SHP77 (cell line): ENCODE data around the gene TOX2.

Experiments used
- DNase-seq, 2 experiments: peaks; one replicate each; lab custom pipeline; 2025; lab: John Stamatoyannopoulos, UW

Gene TOX2

DNA sequence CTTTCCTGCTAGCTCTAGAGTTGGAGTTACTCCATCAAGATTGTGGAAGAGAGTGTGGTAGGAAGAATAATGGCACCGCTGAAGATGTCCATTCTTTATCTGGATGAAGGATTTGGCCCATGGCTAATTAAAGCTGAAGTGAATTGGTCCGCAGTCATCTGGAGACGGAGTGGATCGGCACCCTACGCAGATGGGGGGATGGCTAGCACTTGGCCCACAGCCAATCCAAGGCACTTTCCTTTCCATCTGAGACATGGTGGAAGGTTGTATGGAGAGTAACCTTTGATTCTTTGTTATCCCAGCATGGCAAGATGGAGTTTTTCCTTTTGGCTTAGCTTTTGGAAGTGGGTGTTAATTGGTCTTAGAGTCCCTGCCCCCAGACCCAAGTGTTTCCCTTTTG lies 184.0 kb downstream of the TOX2 start:
- DNase-seq = no peak

DNA sequence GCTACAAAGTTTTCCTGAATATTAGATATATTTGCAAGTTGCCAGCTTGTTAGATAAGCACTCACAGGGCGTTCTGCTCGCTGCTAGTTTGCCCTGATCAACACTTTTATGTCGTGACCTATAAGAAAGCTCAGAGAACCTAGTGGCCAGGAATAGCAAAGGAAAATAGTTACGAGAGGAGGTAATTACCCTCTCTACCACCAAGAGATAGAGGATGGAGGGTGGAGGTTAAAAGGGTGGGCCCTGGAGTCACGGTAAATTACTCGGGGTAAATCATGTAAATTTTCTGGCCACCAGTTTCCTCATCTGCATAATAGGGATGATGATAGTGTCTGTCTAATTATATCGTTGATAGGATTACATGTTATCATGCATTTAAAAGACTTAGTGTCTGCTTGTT lies 185.2 kb downstream of the TOX2 start:
- DNase-seq = no peak

DNA sequence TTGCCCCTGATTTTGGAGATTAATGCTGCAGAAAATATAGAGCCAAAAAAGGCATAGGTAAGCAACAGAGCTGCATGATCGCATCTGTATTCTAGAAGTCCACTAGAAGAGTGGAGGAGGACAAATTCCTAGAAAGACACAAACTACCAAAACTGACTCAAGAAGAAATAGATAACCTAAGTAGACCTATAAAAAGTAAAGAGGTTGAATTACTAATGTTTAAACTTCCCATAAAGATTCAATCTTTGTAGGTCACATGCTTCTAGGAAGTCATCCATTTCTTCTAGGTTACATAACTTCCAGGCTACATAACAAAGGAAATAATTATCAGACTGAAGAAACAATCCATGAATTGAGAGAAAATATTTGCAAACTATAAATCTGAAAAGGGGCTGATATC lies 187.9 kb downstream of the TOX2 start:
- DNase-seq = no peak

DNA sequence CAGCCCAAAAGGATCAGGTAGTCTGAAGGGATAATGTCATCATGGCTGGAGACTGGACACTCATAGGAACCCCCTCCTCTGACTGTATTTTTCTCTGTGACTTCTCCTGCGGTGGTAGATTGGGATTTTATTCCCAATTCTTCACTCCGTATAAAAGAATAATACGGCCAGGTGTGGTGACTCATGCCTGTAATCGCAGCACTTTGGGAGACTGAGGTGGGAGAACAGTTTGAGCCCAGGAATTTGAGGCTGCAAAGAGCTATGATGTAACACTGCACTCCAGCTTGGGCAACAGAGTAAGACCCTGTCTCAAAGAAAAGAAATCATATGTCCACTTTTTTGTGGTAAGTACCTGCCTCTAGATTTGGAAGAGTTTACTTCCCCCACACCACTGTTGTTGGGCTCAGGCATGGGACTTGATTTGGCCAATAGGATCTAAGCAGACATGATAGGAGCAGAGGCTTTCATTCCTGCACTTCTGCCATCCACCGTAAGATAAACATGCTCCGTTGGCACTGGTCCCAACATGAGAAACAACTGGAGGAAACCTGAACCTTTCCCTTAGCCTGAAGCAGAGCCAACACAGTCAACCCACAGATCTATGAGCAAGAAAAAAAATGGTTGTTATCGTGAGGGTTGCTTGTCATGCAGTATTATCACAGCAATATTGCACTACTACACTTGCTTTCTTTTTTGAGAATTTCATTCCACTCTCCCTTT lies 190.3 kb downstream of the TOX2 start:
- peak; percentile 58 to 74 for DNase-seq

DNA sequence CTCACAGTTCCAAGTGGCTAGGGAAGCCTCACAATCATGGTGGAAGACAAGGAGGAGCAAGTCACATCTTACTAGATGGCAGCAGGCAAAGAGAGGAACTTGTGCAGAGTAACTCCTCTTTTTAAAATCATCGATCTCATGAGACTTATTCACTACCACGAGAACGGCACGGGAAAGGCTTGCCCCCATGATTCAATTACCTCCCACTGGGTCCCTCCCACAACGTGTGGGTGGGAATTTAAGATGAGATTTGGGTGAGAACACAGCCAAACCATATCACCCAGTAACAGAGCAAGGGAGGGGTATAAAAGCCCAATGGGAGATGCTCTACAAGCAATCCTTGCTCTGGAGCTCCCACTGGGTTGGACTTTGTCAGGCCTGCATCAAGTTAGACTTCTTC lies 192.0 kb downstream of the TOX2 start:
- no peak for DNase-seq

DNA sequence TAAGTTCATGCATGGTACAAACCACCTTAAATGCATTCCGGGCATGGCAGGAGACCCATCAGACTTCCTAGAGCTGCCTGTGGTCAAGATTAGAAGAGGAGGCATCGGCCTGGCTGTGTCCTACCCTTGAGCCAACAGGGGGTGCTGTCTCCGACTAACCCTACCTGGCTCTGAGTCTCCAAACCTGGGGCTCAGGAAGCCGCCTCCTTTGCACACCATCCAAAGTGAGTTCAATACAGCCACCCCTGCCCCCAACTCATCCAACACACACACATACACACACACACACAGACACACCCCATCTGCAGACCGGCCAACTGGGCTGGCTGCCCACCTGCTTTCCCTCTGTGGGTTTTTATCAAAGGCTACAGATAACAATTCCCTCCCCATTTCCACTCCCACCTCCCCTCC lies 195.3 kb downstream of the TOX2 start:
- DNase-seq = no peak

DNA sequence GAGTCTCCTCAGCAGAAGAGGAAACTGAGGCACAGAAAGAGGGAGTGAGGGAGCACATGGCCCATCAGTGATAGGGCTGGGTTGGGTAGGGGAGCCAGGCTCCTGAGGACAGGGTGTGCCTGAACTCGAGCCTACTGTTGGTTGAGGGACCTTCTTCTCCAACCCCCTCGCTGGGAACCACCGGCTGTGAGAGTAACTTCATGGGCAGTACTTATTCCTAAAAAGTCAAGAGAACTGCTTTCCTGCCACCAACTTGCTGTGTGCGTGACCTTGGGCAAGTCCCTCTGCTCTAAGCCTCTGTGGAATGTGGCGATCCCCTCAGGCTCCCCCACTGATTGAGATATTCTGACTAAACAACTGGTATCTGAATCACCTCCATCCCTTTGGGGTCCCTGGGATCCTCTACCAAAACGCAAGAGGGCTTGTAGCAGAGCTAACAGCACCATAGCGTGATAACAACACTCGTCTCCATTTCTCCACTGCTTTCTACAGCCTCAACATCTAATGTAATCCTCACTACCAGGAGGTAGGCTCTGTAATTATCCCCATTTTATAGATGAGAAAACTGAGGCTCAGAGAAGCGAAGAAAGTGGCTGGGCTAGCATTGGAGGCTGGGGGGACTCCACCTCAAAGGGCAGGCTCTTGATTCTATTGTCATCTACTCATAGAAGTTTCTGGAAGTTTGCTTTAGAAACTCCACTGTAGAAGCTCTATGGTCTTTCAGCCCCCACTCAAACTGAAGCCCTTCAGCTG lies 196.3 kb downstream of the TOX2 start:
- no peak for DNase-seq

DNA sequence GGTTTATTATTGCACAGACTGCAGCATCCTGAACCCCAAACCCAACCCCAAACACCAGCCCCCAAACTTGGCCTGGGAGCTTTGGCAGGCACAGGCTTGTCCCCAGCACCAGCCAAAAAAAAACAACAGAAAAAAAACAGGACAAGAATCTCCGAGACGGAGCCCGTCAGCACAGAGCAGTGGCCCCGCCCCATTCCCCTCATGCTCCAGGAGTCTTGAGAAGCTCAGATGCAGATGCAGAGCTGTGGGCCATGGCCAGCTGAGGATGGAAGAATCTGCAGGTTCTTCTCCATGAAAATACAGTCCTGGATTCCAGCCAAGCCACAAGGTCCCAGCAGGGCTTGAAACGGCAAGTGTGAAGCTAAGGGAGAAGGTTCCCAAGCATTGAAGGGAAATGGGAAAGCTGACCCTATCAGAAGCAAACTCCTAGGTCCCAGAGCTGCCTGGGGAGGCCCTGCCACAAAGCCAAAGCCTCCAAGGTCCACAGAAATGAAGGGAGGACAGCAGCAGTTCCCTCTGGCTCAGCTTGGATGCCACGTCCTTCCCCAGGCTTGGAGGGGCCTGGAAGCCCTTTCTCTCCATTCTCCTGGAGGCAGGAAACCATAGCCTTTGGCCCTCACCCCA lies 197.2 kb downstream of the TOX2 start:
- DNase-seq = no peak

DNA sequence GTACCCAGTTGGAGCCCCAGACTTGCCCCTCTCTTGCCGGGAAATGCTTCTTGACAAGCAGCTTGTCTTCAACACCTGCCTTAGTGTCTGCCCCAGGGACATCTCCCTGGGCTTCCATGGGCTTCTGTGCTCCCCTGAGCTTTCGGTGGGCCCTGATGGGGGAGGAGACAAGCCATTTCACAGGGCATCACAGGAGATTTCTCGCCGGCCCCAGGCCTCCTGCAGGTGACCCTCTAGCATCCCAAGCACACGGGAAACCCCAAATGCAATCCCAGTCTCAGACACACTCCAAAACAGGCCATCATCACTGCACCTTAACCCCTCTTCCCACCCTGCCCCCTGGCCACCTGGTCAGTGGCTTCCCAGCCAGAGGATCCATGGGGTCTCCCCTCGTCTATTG lies 197.8 kb downstream of the TOX2 start:
- no peak for DNase-seq

DNA sequence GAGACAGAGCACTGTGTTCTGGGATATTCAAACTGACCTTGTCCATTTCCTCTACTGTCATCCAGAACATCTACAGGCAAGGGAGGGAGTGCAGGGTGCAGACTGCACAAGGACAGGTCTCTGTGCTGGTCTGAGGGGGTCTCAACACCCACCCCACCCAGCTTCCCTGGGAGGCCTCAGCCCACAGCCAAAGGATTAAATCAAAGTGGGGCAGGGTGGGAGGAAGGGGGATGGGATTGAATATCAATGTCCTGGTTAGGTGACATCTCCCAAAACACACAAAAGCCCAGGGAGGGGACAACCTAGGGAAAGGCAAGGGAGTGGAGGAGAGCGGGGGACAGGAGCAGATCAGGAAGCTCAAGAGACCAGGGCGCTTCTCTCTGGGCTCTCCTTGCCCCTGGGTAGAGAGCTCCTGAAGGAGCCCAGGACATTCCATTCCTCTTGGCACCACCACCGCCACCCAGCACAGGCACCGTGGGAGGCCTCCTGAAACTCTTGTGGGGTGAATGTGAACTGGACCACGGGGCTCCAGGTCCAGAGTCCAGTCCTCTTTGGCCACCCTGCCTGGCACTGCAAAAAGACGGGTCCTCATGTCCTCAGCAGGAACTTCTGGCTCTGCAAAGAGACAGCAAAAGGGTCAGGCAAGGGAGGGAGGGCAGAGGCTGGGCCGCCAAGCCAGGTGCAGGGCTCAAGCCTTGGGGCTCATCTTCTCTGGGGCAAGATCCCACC lies 198.4 kb downstream of the TOX2 start:
- DNase-seq = no peak

DNA sequence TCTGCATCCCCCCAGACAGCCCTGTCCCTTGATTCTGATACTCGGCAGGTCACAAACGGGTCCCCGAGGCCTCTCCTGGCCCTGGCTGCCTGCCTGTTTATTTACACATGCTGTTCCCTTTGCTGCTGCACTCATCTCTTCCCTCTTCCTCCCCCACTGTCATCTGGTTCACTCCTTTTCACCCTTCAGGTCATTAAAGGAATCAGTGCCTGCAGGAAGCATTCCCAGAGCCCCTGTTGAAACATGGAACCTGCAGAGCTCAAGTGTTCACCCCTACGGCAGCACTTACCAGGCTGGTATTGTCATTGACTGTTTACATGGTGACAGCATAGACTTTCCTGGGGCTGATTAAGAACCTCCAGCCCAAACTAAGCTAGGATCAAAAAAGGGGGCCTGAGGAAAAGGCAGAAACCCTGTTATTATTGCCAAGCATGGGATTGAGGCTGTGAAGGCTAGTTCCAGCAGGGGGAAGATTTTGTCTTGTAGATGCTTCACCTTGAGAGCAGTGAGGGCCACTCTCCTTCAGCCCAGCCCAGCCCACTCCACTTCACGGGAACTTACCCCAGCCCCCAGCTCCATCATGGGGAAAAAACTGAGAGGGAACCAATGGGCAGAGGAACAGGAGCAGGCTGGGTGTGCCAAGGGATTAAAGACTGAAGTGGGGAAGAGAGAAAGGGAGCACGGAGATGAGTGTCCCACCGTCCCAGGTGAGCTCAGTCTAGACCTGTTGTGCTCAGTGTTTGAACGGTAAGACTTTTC lies 199.1 kb downstream of the TOX2 start:
- no peak for DNase-seq

DNA sequence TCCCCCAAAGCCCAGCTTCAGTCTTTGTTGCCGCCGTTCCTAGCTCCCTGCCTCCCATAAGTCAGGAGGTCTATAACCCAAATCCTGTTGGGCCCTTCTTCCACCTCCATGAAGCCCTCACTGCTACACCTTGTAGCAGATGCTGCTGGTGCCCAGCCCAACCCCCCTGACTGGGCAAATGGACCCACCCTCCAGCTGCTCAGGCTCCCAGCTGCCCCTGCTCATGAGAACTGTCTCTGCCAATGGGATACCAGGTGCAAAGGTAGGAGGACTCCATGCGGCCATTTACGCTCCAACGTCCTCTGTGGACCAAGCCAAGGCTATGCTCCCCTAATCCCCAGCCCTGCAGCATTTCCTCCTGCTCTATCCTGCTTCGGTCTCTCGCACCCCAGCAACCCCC lies 200.5 kb downstream of the TOX2 start:
- no peak for DNase-seq

DNA sequence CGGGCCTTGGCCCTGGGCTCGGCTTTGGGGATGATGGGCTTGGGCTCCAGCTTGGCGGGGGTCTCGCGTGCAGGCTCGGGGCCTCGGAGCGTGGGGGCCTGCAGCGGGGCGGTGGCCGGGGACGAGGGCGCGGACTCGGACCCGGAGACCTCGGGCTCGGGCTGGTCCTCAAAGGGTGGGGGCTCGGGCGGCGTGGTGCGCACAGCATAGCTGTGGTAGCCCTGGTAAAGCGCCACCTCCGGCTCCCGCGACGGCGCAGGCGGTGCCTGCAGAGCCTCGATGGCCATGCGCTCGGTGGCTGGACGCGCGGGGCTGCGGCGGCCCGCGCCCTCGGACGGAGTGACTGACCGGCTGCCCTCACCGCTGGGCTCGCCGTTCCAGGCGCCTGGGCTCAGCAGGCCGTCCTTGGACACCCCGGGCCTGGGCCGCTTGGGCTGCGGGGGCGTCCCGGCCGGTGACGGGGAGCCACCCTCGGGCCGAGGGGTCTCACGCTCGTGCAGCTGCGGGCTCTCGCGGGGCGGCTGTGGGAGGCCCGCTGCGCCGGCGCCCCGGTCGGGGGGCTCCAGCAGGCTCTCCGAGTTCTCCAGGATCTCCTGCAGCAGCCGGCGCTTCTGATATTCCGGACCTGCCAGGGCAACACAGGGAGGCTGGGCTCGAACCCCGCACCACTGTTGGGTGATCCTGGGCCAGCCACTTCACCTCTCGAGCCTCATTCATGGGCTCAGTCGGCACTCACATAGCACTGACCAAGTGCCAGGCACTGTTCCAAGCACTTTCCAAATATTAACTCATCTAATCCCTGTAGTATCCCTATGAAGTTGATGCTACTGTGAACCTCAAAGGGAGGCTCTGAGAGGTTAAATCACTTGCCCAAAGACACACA lies 201.4 kb downstream of the TOX2 start:
- DNase-seq = no peak

DNA sequence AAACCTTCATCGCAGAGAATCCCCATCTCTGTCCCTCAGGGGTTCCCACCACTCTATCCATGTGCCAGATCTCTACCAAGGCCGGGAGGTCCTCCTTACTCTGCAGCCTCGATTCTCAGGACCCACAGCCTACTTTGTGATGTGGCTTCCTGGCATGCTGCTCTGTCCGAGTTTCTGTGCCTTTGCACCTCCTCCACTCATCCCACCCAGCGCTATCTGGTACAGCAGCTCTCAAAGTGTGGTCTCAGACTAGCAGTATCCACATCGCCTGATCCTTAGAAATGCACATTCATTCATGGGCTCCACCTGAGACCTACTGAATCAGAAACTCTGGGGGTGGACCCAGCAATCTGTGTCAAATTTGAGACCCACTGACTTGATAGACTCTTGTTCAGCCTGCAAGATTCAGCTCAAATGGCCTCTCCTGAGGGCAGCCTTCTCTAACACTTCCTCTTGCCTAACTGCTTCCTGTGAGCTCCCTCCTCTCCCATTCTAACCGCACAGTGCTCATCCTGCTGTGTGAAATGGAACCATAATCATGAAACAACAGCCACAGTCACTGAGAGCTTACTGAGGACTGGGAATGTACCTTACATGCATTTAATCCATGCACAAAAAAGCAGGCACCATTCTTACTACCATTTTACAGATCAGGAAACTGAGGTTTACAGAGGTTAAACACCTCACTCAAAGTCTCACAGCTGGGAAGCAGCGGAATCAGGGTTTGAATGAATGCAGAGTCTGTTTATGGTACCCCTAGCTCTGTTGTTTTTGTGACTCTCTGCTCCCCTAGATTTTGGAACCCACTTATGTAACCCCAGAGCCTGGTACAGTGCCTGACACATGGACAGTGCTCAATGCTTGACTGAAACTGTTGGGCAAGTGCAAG lies 202.9 kb downstream of the TOX2 start:
- no peak for DNase-seq

DNA sequence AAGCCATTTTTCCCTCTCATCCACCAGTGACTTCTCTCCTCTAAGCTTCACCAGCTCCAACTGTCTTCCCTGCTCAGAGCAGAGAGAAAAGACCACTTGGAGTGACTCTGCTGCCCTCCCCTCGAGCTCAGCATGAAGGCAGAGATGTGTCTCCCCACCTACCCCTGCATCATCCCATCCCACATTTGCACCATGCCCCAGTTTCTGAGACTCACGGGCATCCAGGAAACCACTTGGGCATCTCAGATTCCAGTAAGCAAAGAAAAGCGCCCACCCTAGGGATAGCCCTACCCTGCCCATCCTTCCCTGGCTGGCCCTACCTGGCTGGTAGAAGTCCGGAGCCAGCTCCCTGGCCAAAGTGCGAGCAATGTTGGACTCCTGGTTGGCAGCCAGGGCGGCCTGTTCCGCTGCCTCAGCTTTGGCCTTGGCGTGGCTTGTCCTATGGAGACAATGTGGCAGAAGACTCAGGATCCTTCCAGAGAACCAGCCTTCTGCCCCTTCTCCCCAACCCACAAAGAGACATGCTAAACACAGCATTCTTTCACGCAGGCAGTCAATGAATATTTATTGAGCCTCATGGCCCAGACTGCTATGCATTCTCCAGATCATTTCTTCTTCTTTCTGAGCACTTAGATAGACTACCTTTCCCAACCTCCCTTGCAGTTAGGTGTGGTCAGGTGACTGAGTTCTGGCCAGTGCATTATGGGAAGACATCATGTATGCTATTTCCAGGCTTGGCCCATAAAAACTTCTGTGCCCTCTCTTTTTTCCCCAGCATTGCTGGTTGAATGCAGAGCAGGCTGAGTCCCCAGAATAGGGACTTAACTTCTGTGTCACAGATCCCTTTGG lies 203.8 kb downstream of the TOX2 start:
- no peak for DNase-seq
